Uterus (tissue), 2 donors: ENCODE measurements around the gene PSMD1.

Source experiments
- POLR2A ChIP-seq, 2 donors: fragments of 450-650 bp; IDR thresholded peaks; one replicate each; pipeline ENCODE4 v1.6.1; 2016; ENCODE audit warnings: antibody characterized with exemption in 2 of 2, mild to moderate bottlenecking in 1 of 2, moderate library complexity in 1 of 2
- TF ChIP-seq, protein P1 (sequence below), 4 experiments: fragments of 200-600 bp in 2 of 4; fragments of 450-650 bp in 2 of 4; sonication (generic) in 2 of 4; IDR thresholded peaks; one replicate each; pipeline ENCODE4 v1.5.1; 2016 to 2019; ENCODE audit warnings: antibody characterized with exemption in 4 of 4, mild to moderate bottlenecking in 2 of 4, moderate library complexity in 1 of 4

GRCh38 chr2:231032575-231033140, 24.0 kb upstream of the PSMD1 start:
- TF ChIP-seq, protein P1, sequence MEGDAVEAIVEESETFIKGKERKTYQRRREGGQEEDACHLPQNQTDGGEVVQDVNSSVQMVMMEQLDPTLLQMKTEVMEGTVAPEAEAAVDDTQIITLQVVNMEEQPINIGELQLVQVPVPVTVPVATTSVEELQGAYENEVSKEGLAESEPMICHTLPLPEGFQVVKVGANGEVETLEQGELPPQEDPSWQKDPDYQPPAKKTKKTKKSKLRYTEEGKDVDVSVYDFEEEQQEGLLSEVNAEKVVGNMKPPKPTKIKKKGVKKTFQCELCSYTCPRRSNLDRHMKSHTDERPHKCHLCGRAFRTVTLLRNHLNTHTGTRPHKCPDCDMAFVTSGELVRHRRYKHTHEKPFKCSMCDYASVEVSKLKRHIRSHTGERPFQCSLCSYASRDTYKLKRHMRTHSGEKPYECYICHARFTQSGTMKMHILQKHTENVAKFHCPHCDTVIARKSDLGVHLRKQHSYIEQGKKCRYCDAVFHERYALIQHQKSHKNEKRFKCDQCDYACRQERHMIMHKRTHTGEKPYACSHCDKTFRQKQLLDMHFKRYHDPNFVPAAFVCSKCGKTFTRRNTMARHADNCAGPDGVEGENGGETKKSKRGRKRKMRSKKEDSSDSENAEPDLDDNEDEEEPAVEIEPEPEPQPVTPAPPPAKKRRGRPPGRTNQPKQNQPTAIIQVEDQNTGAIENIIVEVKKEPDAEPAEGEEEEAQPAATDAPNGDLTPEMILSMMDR (IDR thresholded peaks at IDR 0.05) = no peak
- no peak for TF ChIP-seq POLR2A (IDR thresholded peaks at IDR 0.05)
